Testis (tissue), 3 donors: ENCODE data around the gene SERPINA10. TPM values are rescaled to one million over a fixed set of nuclear protein-coding genes. Genes with fewer than 3 reads are reported as not detected.
"Not testable (repeated sequence)": the region's sequence is repeated elsewhere in the genome, so short reads cannot be mapped to it uniquely, and the experiment has no call there.

Experiments
- DNase-seq: peaks from one replicate; pipeline ENCODE4 v3.0.0-alpha.2; 2019
- H3K27ac ChIP-seq, 2 donors: fragments of 200-600 bp; sonication (generic); one replicate each; pipeline ENCODE4 v1.5.1; 2019
- H3K27me3 ChIP-seq: fragments of 200-600 bp; sonication (generic); one replicate; pipeline ENCODE4 v1.5.1; 2019
- H3K36me3 ChIP-seq: fragments of 200-600 bp; sonication (generic); one replicate; pipeline ENCODE4 v1.5.1; 2017; ENCODE audit warnings: low read depth; ENCODE audit errors: missing control alignments
- H3K4me1 ChIP-seq: fragments of 200-600 bp; sonication (generic); one replicate; pipeline ENCODE4 v1.5.1; 2019
- H3K4me3 ChIP-seq, 2 donors: fragments of 200-600 bp; sonication (generic); one replicate each; pipeline ENCODE4 v1.5.1; 2017 to 2019
- H3K9me3 ChIP-seq: fragments of 200-600 bp; sonication (generic); one replicate; pipeline ENCODE4 v1.5.1; 2017
- POLR2A ChIP-seq: fragments of 450-650 bp; IDR thresholded peaks from one replicate; pipeline ENCODE4 v1.6.1; 2017; ENCODE audit warnings: antibody characterized with exemption, mild to moderate bottlenecking, moderate library complexity
- WGBS, 2 donors: methylation state at CpG; one replicate each; pipeline ENCODE4 v1.1.5; 2018; 5-methylcytosine and 5-hydroxymethylcytosine counted together
- intact Hi-C: fragments of 100-400 bp; cut with DNase I; formaldehyde crosslinking; loops from one replicate; pipeline ENCODE4 v1.15.1; 2023; ENCODE audit warnings: low total_unique reads
- polyA plus RNA-seq: library from polyadenylated mRNA; stranded (reverse); fragments of 350-450 nt; fragmentation: Illumina TruSeq; extraction: RNeasy Lipid Tissue Mini Kit (QIAGEN cat#74804); gene quantifications from one replicate; pipeline ENCODE4 v1.2.3, GENCODE V29; 2014; ENCODE audit warnings: low read depth, low replicate concordance; ENCODE audit not compliant: insufficient read depth
- total RNA-seq, 2 donors: library from RNA; depleted of rRNA; stranded (reverse); fragments of >200 nt; gene quantifications; one replicate each; pipeline ENCODE4 v1.2.3, GENCODE V29; 2016
- TF ChIP-seq, protein P1 (sequence below), 3 experiments: fragments of 450-650 bp in 2 of 3; fragments of 200-600 bp in 1 of 3; sonication (generic) in 1 of 3; IDR thresholded peaks; one replicate each; pipeline ENCODE4 v1.5.1; 2016 to 2019; ENCODE audit warnings: antibody characterized with exemption in 3 of 3, mild to moderate bottlenecking in 2 of 3, moderate library complexity in 1 of 3

Gene SERPINA10
- total and polyA plus RNA-seq, 3 donors from 2014 or later: not detected

DNA sequence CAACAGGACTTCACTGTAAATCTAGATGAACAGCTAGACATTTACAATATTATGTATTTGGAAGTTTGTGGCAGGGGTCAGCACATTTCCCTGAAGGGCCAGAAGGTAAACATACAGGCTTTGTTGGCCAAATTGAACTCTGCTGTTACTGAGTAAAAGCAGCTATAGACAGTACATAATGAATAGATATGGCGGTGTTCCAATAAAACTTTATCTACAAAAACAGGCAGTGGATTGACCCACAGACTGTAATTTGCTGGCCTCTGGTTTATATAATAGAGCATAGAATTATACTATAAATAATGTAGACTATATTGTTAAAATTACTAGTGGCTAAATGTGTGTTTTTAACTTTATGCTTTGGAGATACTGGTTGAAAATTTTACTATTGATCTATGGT lies 25.7 kb downstream of the SERPINA10 start:
- TF ChIP-seq, protein P1, sequence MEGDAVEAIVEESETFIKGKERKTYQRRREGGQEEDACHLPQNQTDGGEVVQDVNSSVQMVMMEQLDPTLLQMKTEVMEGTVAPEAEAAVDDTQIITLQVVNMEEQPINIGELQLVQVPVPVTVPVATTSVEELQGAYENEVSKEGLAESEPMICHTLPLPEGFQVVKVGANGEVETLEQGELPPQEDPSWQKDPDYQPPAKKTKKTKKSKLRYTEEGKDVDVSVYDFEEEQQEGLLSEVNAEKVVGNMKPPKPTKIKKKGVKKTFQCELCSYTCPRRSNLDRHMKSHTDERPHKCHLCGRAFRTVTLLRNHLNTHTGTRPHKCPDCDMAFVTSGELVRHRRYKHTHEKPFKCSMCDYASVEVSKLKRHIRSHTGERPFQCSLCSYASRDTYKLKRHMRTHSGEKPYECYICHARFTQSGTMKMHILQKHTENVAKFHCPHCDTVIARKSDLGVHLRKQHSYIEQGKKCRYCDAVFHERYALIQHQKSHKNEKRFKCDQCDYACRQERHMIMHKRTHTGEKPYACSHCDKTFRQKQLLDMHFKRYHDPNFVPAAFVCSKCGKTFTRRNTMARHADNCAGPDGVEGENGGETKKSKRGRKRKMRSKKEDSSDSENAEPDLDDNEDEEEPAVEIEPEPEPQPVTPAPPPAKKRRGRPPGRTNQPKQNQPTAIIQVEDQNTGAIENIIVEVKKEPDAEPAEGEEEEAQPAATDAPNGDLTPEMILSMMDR (IDR thresholded peaks at IDR 0.05): no peak
- no peak for TF ChIP-seq POLR2A
- H3K9me3 ChIP-seq: no peaks in the 10 kb centered on the region
- intact Hi-C loops: no loop called here
- H3K27ac ChIP-seq: no peak overlapping the region
- no peaks in the 10 kb centered on the region for H3K27me3 ChIP-seq
- no peak overlapping the region for H3K4me3 ChIP-seq
- H3K4me1 ChIP-seq: no peaks in the 10 kb centered on the region
- H3K36me3 ChIP-seq: no peaks in the 10 kb centered on the region
- DNase-seq: no peak
- 89 to 95% methylated on average over 1 of the region's 1 CpG for WGBS, 2 donors

DNA sequence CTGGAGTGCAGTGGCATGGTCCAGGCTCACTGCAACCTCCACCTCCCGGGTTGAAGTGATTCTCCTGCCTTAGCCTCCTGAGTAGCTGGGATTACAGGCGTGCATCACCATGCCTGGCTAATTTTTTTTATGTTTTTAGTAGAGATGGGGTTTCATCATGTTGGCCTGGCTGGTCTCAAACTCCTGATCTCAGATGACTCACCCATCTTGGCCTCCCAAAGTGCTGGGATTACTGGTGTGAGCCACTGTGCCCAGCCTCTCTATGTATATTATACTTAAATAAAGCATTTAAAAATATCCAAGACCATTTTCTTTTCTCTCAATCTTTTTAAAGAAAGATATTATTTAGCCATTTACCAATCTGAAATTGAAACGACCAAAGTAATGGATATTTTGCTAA lies 28.9 kb downstream of the SERPINA10 start:
- H3K36me3 ChIP-seq, H3K27me3 ChIP-seq, H3K4me1 ChIP-seq, H3K27ac ChIP-seq, DNase-seq, intact Hi-C loops, H3K4me3 ChIP-seq, H3K9me3 ChIP-seq: not testable (repeated sequence)
- WGBS, 2 donors: 63 to 92% methylated on average over 3 of the region's 3 CpGs

DNA sequence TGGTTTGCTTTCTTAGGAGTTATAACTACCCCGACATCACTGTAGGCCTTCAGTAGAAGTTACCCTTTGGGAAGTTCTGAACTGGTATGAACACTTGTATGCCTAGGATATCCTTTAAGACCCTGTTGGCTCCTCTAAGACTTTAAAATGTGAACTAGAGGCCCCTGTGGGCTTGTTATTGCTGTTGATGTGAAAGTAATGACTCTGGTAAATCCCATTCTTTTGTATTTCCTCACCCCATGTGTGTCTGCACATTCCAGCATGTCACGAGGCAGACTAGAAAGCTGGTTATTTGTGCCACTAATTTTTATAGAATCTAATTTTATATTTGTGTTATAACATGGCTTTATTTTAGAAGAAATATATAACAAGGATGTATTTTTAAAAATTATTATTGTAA lies 48.9 kb downstream of the SERPINA10 start:
- Histone ChIP-seq H3K27ac (no peak overlapping the region), H3K9me3 (no peaks in the 10 kb centered on the region), H3K4me3 (no peak overlapping the region), H3K27me3 (no peaks in the 10 kb centered on the region), H3K36me3 (no peaks in the 10 kb centered on the region), H3K4me1 (no peaks in the 10 kb centered on the region)
- no peak for TF ChIP-seq POLR2A
- TF ChIP-seq, protein P1 (IDR thresholded peaks at IDR 0.05): no peak
- WGBS, 2 donors: 96 to 100% methylated on average over 2 of the region's 2 CpGs
- intact Hi-C loops: no loop called here
- no peak for DNase-seq

DNA sequence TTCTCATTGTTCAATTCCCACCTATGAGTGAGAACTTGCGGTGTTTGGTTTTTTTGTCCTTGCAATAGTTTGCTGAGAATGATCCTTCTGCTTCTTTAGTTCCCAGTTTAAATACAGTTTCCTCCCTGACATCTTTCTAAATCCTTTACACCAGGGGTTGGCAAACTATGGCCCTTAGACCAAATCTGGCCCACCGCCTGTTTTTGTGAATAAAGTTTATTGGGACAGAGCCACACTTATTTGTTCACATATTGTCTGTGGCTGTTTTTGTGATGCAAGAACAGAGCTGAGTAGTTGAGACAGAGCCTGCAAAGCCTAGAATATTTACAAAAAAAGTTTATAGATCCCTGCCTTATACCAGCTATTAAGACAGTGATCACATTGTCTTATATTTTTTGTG lies 53.7 kb downstream of the SERPINA10 start:
- WGBS, 2 donors: 91 to 96% methylated on average over 2 of the region's 2 CpGs
- H3K27ac ChIP-seq: no peak overlapping the region
- H3K27me3 ChIP-seq: no peaks in the 10 kb centered on the region
- DNase-seq: no peak
- no peaks in the 10 kb centered on the region for H3K4me1 ChIP-seq
- no peaks in the 10 kb centered on the region for H3K36me3 ChIP-seq
- intact Hi-C loops: no loop called here
- H3K4me3 ChIP-seq: no peak overlapping the region
- H3K9me3 ChIP-seq: no peaks in the 10 kb centered on the region
- TF ChIP-seq POLR2A: no peak
- TF ChIP-seq, protein P1 (IDR thresholded peaks at IDR 0.05): no peak

DNA sequence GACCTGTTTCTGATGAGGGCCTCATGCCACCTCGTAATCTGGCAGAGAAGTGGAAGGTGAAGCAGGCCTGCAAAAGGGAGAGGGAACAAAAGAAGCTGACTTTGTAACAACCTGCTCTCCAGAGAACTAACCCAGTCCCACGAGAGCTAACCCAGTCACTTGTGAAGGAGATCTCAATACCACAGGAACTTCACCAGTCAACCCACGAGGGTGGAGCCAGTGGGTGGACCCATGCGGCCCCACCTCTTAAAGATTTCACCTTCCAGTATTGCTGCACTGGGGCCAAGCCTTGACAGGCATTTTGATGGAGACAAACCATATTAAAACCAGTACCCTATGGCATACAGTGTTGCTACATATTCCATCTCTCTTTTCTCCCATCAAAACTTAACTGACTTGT lies 55.1 kb downstream of the SERPINA10 start:
- WGBS, 2 donors: 92 to 93% methylated on average over 4 of the region's 4 CpGs
- Histone ChIP-seq H3K9me3 (no peaks in the 10 kb centered on the region), H3K36me3 (no peaks in the 10 kb centered on the region), H3K4me1 (no peaks in the 10 kb centered on the region), H3K27me3 (no peaks in the 10 kb centered on the region), H3K4me3 (no peak overlapping the region), H3K27ac (no peak overlapping the region)
- no peak for DNase-seq
- no peak for TF ChIP-seq POLR2A
- TF ChIP-seq, protein P1 (IDR thresholded peaks at IDR 0.05): no peak
- intact Hi-C loops: no loop called here
